Panc1 (cell line): ENCODE results near the gene HLCS.

Experiments used
- CTCF ChIP-seq: fragments of 450-650 bp; IDR thresholded peaks from 2 replicates; pipeline ENCODE4 v1.5.1; 2017; ENCODE audit warnings: mild to moderate bottlenecking
- POLR2AphosphoS5 ChIP-seq: IDR thresholded peaks from 2 replicates; pipeline ENCODE4 v1.6.1; 2012; ENCODE audit warnings: mild to moderate bottlenecking, low read depth, low read length, moderate library complexity
- REST ChIP-seq, 2 experiments: IDR thresholded peaks; 2 replicates each; pipeline ENCODE4 v1.6.1; 2011 to 2012; ENCODE audit warnings: low read depth in 2 of 2, control low read depth in 1 of 2, low read length in 1 of 2, mild to moderate bottlenecking in 1 of 2, moderate library complexity in 1 of 2; ENCODE audit not compliant: insufficient read depth in 1 of 2
- SIN3A ChIP-seq: IDR thresholded peaks from 2 replicates; pipeline ENCODE4 v1.6.1; 2012; ENCODE audit warnings: low read depth, mild to moderate bottlenecking, low read length, moderate library complexity, borderline replicate concordance; ENCODE audit not compliant: insufficient read depth
- TCF7L2 ChIP-seq: IDR thresholded peaks from 2 replicates; pipeline ENCODE4 v1.6.1; 2011; ENCODE audit warnings: mild to moderate bottlenecking, low read depth, low read length, inconsistent platforms

GRCh38 chr21:36747041-36747814 lies 219.2 kb downstream of the HLCS start:
- TF ChIP-seq CTCF (no peak), SIN3A (no peak), POLR2AphosphoS5 (no peak), TCF7L2 (no peak), REST (IDR thresholded peaks at IDR 0.05; ENCODE audit: insufficient read depth in 1 of 2, low read depth in 2 of 2, low read length in 1 of 2) (no peak)
